Measurements from ENCODE around the gene KNCN.
A peak's percentile ranks its signal among the peaks of the same experiment; 100 is the strongest.

KNCN gene

GRCh38 chr1:46523496-46524353 lies 27.7 kb downstream of the KNCN start:
- DNase-seq (ENCODE audit: low read depth): no peak

GRCh38 chr1:46522969-46523320 lies 28.5 kb downstream of the KNCN start:
- DNase-seq (ENCODE audit: low read depth): no peak

- DNase-seq (ENCODE audit: low read depth): peak; percentile 10
Measured at GRCh38 chr1:46522184-46522968, 29.1 kb downstream of the KNCN start.

- no peak for DNase-seq (ENCODE audit: low read depth)
Measured at GRCh38 chr1:46521414-46521813, 30.0 kb downstream of the KNCN start.

- DNase-seq (ENCODE audit: low read depth): no peak
Measured at GRCh38 chr1:46520063-46520911, 31.2 kb downstream of the KNCN start.

- DNase-seq (ENCODE audit: low read depth): no peak
Measured at GRCh38 chr1:46519209-46519608, 32.2 kb downstream of the KNCN start.

DNA sequence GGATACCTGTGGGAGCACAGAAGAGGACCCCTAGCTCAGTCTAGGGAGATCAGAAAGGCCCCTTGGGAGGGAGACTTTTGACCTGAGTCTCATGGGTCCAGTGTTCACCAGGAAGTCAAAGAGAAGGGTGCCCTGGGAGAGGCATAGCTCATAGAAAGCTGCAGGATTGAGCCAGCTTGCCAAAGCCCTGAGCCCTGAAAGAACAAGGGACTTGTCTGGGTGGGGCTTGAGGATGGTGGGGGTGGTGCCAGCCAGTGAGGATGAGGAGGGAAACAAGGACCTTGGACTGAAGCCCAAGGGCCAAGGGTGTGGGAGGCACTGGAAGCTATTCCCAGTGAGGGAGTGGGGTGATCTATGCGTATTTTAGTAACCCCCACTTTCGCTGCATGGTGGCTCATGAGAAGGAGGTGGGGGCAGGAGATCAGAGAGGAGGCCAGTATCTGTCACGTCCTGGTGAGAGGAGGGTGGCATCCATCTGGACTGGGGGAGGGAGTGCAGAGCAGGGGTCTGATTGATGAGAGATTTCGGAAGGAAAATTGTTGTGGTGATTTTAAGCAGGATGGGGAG lies 33.4 kb downstream of the KNCN start:
- no peak for DNase-seq (ENCODE audit: low read depth)

GRCh38 chr1:46517010-46517600 lies 34.3 kb downstream of the KNCN start:
- no peak for DNase-seq (ENCODE audit: low read depth)

- DNase-seq (ENCODE audit: low read depth): no peak
Measured at GRCh38 chr1:46516200-46516950, 35.1 kb downstream of the KNCN start.

GRCh38 chr1:46515576-46515975 lies 35.9 kb downstream of the KNCN start:
- DNase-seq (ENCODE audit: low read depth): no peak

DNA sequence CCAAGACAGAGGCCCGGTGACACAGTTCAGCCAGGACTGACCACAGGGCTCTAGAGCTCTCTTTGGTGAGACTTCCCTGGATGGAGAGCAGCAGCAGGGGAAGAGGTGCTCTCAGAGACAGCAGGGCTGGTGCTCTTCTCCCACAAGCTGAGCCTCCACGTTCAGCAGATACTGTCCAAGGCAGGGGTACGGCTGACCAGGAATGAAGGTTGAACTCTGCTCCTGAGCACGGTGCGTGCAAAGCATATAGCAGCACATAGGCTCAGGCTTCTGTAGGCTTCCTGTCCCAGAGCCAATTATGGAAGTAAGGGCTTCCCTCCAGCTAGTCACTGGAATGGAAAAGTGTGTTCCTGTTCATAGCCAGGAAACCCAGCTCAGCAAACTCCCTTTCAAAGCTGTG lies 37.9 kb downstream of the KNCN start:
- DNase-seq (ENCODE audit: low read depth): no peak

DNA sequence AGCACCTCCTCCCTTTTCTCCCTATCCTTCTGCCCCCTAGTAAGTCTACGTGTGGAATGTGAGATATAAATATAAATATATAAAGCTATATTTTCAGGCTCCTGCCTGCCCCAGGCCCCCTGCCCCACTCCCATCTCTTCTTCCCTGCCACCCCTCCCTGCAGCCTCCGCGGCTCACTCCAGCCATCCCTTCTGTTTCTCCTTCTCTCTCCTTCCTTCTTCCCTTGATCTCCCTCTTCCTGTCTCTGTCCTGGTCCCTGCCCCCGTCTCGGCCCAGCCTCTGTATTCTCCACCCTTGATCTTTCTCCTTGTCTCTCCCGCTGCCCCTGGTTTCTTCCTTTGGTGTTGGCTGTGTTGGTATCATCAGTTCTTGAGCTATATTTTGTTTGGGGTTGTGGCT lies 38.7 kb downstream of the KNCN start:
- DNase-seq (ENCODE audit: low read depth): no peak

DNA sequence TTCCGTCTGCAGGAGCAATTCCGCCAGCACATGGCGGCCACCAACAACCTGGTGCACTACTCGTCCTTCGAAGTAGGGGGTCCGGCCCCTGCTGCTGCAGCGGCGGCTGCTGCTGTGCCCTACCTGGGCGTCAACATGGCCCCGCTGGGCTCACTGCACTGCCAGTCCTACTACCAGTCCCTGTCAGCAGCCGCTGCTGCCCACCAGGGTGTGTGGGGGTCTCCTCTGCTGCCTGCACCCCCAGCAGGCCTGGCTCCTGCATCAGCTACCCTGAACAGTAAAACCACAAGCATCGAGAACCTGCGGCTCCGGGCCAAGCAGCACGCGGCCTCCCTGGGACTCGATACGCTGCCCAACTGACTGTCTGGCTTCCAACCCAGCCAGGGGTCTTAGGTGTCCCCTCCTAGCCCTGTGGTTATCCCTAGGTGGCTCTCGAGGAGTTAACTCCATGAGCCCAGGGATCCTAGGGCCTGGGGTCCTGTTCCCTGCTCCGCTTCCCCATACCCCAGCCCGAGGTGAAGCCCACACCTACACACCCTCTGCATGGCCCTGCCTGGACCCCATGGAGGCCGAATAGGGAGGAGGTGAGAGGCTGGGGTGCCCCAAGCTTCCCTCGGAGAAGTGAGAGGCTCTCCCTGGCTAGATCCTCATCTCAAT lies 39.2 kb downstream of the KNCN start:
- no peak for DNase-seq (ENCODE audit: low read depth)

GRCh38 chr1:46510998-46511365 lies 40.5 kb downstream of the KNCN start:
- DNase-seq (ENCODE audit: low read depth): no peak

DNA sequence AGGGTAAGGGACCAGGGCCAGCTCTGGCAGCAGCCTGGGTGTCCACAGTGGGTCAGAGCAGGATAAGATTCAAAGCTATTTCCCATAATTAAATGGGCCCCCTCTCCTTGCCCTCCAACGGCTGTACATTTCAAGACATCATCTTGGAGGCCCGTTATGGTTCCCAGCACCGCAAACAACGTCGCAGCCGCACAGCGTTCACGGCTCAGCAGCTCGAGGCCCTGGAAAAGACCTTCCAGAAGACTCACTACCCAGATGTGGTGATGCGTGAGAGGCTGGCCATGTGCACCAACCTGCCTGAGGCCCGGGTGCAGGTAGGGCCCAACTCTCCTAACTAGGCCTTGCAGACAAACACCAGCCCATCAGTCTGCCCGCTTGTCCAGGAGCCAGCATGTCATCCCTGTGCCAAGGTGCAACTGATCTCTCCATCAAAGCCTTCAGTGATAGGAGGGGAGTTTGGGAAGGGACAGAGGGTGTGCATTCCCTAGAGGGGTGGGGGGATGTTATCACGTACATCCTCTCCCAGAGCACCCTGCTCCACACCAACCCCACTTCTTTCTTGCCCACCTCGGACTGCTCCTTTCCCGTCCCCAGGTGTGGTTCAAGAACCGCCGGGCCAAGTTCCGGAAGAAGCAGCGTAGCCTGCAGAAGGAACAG lies 41.0 kb downstream of the KNCN start:
- no peak for DNase-seq (ENCODE audit: low read depth)

GRCh38 chr1:46508757-46509156 lies 42.7 kb downstream of the KNCN start:
- no peak for DNase-seq (ENCODE audit: low read depth)

DNA sequence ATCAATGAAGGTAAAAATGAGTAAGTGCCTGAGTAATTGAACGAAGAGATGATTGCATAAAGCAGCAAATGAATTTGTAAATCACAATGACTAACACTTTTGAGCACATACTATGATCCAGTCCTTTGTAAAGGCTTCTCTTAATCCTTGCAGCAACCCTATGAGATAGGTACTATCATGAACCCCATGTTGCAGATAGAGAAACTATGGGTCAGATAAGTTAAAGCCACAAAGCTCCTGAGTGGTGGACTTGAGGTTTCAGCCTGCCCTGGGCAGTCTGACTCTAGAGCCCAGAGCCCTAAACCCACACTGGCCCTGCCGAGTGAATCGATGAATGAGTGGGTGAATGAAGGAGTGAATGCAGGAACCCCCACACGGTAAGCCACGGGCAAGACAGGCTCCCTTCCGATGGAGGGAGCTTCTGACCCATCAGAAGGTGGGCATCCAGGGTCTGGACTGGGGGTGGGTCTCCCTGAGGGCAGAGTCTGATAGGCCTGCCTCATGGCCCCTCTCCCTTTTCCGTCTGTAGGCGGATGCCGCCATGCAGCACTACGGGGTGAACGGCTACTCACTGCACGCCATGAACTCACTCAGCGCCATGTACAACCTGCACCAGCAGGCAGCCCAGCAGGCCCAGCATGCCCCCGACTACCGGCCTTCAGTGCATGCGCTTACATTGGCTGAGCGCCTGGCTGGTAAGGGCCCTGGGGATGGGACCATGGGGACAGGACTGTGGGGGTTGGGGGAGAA lies 44.8 kb downstream of the KNCN start:
- DNase-seq (ENCODE audit: low read depth): no peak

DNA sequence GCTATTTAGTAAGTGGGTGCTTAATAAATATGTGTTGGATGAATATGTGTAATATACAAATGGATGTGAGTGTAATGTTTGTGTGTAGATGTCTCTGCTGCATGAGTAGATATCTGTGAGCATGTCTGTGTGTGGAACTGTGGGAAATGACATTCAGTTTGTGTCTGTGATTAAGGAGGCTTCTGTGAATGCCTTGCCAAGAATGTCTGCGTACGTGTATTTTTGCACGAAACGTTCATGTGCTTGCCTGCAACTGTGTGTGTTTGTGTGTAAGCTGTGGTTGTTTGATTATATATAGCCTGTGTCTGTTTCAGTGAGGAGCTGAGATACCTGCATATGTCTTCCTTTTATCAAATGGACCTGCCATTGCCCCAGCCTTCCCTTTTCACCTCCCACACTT lies 48.0 kb downstream of the KNCN start:
- DNase-seq (ENCODE audit: low read depth): no peak

- no peak for DNase-seq (ENCODE audit: low read depth)
Measured at GRCh38 chr1:46501528-46501927, 49.9 kb downstream of the KNCN start.
